Caki2 (cell line): Measurements from ENCODE around the gene YPEL1. TPM values are rescaled to one million over a fixed set of nuclear protein-coding genes. Genes with fewer than 3 reads are reported as not detected.
A peak's percentile ranks its signal among the peaks of the same experiment; 100 is the strongest.
"Not testable (repeated sequence)": the region's sequence is repeated elsewhere in the genome, so short reads cannot be mapped to it uniquely, and the experiment has no call there.

ENCODE experiments used
- DNase-seq: peaks from one replicate; pipeline ENCODE4 v3.0.0-alpha.2; 2015; ENCODE audit warnings: low read depth
- in situ Hi-C: cut with HindIII; loops from 2 replicates; pipeline ENCODE4 v1.10.0; 2016; ENCODE audit warnings: low sequenced_read_pairs, low pct_unique_long_range_greater_than_20kb, mixed read lengths
- total RNA-seq: library from RNA; depleted of rRNA; stranded (reverse); fragments of >200 nt; shearing (Covaris generic); gene quantifications from 2 replicates; pipeline ENCODE4 v1.2.3, GENCODE V29; 2014; ENCODE audit warnings: low replicate concordance

Gene YPEL1
- total RNA-seq, 1 experiment from 2014 or later = 2.2 TPM

- no peak for DNase-seq
- in situ Hi-C loops = no loop called here
These were observed 56.2 kb downstream of the YPEL1 start for GRCh38 chr22:21679383-21679782.

DNA sequence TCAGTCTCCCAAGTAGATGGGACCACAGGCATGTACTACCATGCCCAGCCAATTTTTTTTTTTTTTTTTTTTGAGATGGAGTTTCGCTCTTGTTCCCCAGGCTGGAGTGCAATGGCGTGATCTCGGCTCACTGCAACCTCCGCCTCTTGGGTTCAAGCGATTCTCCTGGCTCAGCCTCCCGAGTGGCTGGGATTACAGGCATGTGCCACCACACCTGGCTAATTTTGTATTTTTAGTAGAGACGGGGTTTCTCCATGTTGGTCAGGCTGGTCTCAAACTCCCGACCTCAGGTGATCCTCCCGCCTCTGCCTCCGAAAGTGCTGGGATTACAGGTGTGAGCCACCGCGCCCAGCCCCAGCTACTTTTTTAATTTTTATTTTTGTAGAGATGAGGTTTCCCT, 56.8 kb downstream of the YPEL1 start:
- in situ Hi-C loops, DNase-seq: not testable (repeated sequence)

- DNase-seq = no peak
- in situ Hi-C loops = no loop called here
These were observed 57.8 kb downstream of the YPEL1 start for GRCh38 chr22:21677606-21678443.

- DNase-seq = no peak
- in situ Hi-C loops = no loop called here
These were observed 60.9 kb downstream of the YPEL1 start for GRCh38 chr22:21674638-21675245.

GRCh38 chr22:21673534-21674321, 61.9 kb downstream of the YPEL1 start:
- no peak for DNase-seq

GRCh38 chr22:21672107-21672629, 63.4 kb downstream of the YPEL1 start:
- in situ Hi-C loops = no loop called here
- no peak for DNase-seq

More at GRCh38 chr22:21673534-21674321, 61.9 kb downstream of the YPEL1 start:
- in situ Hi-C loops = no loop called here

GRCh38 chr22:21669026-21669425, 66.6 kb downstream of the YPEL1 start:
- no peak for DNase-seq
- in situ Hi-C loops = no loop called here

GRCh38 chr22:21666786-21667185, 68.8 kb downstream of the YPEL1 start:
- in situ Hi-C loops = no loop called here

GRCh38 chr22:21665047-21665851, 70.3 kb downstream of the YPEL1 start:
- DNase-seq = no peak
- in situ Hi-C loops = no loop called here

More at GRCh38 chr22:21666786-21667185, 68.8 kb downstream of the YPEL1 start:
- DNase-seq = no peak

DNA sequence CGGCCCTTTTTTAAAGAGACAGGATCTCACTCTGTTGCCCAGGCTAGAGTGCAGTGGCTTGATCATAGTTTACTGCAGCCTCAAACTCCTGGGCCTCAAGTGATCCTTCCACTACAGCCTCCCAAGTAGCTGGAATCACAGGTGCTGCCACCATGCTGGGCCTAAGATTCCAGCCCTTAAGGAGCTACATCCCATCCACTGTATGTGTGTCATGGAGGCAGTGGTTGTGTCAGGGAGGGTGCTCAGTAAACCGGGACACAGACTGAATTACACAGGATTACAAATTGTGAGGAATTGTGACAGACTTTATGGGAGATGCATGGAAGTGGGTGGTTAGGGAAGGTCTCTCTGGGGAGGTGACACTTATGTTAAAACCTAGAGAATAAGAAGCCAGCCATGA, 71.9 kb downstream of the YPEL1 start:
- in situ Hi-C loops = no loop called here
- DNase-seq = no peak

GRCh38 chr22:21661991-21662390, 73.6 kb downstream of the YPEL1 start:
- no peak for DNase-seq
- in situ Hi-C loops = no loop called here

- in situ Hi-C loops = no loop called here
- DNase-seq = no peak
These were observed 74.7 kb downstream of the YPEL1 start for GRCh38 chr22:21660904-21661303.

- in situ Hi-C loops = no loop called here
- no peak for DNase-seq
These were observed 75.6 kb downstream of the YPEL1 start for GRCh38 chr22:21659864-21660525.

- in situ Hi-C loops = no loop called here
- peak; percentile 90 for DNase-seq
These were observed 78.1 kb downstream of the YPEL1 start for GRCh38 chr22:21657360-21658032.

DNA sequence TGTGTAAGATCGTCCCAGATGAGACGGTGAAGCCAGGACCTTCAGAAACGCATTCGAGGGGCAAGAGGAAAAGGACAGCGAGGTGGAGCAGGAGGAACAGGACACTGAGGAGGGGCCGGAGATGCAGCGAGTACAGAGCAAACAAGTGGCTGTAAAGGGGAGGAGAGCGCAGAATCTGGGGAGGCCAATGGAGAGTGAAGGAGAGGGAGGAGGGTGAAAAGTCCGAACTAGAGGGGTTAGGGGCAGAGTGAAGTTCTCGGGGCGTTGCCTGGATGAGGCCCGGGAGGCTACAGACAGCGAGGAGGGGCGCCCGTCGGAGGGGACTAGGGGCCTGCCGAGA, 78.6 kb downstream of the YPEL1 start:
- in situ Hi-C loops = no loop called here
- DNase-seq = no peak

DNA sequence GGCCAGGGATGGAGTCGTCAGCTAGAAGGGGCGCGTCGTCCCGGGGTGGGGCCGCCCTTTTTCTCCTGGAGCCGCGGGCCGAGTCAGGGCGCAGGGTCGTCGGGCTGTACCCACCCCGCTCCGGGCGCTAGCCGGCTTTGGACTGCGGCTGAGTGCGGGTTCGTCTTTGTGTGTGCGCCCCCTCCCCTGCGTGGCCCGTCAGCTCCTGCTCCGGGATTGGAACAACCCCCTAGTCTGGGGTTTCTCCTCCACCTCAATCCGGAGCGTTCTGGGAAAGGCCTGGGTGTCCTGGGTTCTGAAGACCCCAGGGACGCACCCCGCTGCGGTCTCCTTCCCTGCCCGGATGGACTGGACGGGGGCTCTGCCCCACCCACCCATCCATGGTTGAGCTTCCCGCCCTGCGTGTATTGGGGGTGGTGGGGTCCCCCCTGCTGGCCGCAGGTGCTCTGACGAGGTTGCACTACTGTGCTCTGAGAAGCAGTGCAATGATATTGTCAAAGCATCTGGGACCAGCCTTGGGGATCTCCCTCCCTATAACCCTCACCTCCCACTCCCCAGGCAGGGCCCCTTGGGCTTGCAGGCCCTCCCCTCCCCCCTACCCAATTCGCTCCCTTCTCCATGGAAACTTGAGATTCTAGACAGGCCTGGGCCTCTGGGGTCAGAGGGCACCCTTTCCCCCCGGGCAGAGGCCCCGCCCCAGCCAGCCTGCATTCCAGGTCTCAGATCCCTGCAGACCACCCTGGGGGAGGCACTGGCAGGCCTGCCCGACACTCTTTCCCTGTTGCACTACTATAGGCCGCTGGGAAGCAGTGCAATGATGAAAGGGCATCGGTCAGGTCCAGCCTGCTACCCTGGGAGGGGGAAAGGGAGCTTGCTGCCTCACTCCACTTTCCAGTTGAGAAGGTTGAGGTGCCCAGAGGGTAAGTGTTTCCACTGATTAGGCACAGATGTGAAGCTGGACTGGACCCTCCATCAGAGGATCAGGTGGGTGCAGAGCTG, 82.7 kb downstream of the YPEL1 start:
- in situ Hi-C loops = no loop called here
- no peak for DNase-seq
